Smooth muscle cell (in vitro differentiated cells): ENCODE measurements around the gene GFI1. TPM values are rescaled to one million over a fixed set of nuclear protein-coding genes. Genes with fewer than 3 reads are reported as not detected.

Experiments
- DNase-seq: peaks from one replicate; lab custom pipeline; 2025; ENCODE audit not compliant: unreplicated experiment; lab: John Stamatoyannopoulos, UW
- H2AFZ ChIP-seq: fragments of 200-600 bp; sonication (generic); 2 replicates; pipeline ENCODE4 v1.6.0; 2016; ENCODE audit warnings: antibody characterized with exemption, low read depth, mild to moderate bottlenecking
- H3F3A ChIP-seq: fragments of 200-600 bp; sonication (generic); 2 replicates; pipeline ENCODE4 v1.6.0; 2017; ENCODE audit warnings: antibody characterized with exemption, low read depth
- H3K27ac ChIP-seq: fragments of 200-600 bp; sonication (generic); 2 replicates; pipeline ENCODE4 v1.5.1; 2016; ENCODE audit warnings: low read depth, mild to moderate bottlenecking
- H3K27me3 ChIP-seq: fragments of 200-600 bp; sonication (generic); 2 replicates; pipeline ENCODE4 v1.6.1; 2016; ENCODE audit warnings: low read depth, mild to moderate bottlenecking
- H3K36me3 ChIP-seq: fragments of 200-600 bp; sonication (generic); 2 replicates; pipeline ENCODE4 v1.5.1; 2016; ENCODE audit warnings: low read depth
- H3K4me1 ChIP-seq: fragments of 200-600 bp; sonication (generic); 2 replicates; pipeline ENCODE4 v1.5.1; 2016; ENCODE audit warnings: low read depth
- H3K4me2 ChIP-seq: fragments of 200-600 bp; sonication (generic); 2 replicates; pipeline ENCODE4 v1.6.0; 2016; ENCODE audit warnings: mild to moderate bottlenecking
- H3K4me3 ChIP-seq: fragments of 200-600 bp; sonication (generic); 2 replicates; pipeline ENCODE4 v1.5.1; 2016; ENCODE audit warnings: mild to moderate bottlenecking
- H3K79me2 ChIP-seq: fragments of 200-600 bp; sonication (generic); 2 replicates; pipeline ENCODE4 v1.6.0; 2016; ENCODE audit warnings: low read depth, mild to moderate bottlenecking
- H3K9ac ChIP-seq: fragments of 200-600 bp; sonication (generic); 2 replicates; pipeline ENCODE4 v1.6.0; 2016; ENCODE audit warnings: low read depth
- H3K9me3 ChIP-seq: fragments of 200-600 bp; sonication (generic); replicated peaks from 2 replicates; pipeline ENCODE4 v1.5.1; 2016; ENCODE audit warnings: low read depth
- H4K20me1 ChIP-seq: fragments of 200-600 bp; sonication (generic); 2 replicates; pipeline ENCODE4 v1.6.0; 2016; ENCODE audit warnings: low read depth
- WGBS: methylation state at CpG from one replicate; pipeline ENCODE4 v1.1.7; 2016; ENCODE audit warnings: low lambda C conversion rate; 5-methylcytosine and 5-hydroxymethylcytosine counted together
- polyA plus RNA-seq: library from polyadenylated mRNA; unstranded; fragments of >200 nt; fragmentation: Nextera tagmentation; extraction: Ambion mirVana; gene quantifications from 2 replicates; pipeline ENCODE4 v1.2.1, GENCODE V29; 2016
- total RNA-seq: library from RNA; depleted of rRNA; stranded (reverse); fragments of >200 nt; gene quantifications from 2 replicates; pipeline ENCODE4 v1.2.3, GENCODE V29; 2014
- TF ChIP-seq, protein P1 (sequence below): fragments of 200-600 bp; sonication (generic); IDR thresholded peaks from 2 replicates; pipeline ENCODE4 v1.5.1; 2017; ENCODE audit warnings: borderline replicate concordance, mild to moderate bottlenecking, antibody characterized with exemption; ENCODE audit not compliant: insufficient read depth, poor library complexity, severe bottlenecking

The GFI1 gene
- total and polyA plus RNA-seq, 2 experiments from 2014 or later: 0.40 TPM; not detected in 1

DNA sequence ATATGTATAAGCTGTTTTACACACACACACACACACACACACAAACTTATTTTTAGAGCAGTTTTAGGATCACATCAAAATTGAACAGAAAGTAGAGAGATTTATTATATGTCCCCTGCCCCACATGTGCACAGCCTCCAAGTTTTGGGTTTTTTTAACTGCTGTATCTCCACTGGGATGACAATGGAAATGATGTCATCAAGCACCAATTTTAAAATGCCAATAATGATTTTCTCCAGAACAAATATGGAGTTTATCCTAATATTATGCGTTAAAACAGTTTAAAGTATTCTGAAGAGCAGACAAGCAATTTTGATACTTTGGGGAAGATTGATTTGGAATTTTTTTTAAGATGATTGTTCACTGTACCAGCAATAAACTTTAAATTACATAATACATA lies 56.7 kb downstream of the GFI1 start:
- no peaks in the 10 kb centered on the region for H3F3A ChIP-seq
- no peak for DNase-seq
- no peak overlapping the region for H3K9ac ChIP-seq
- TF ChIP-seq, protein P1, sequence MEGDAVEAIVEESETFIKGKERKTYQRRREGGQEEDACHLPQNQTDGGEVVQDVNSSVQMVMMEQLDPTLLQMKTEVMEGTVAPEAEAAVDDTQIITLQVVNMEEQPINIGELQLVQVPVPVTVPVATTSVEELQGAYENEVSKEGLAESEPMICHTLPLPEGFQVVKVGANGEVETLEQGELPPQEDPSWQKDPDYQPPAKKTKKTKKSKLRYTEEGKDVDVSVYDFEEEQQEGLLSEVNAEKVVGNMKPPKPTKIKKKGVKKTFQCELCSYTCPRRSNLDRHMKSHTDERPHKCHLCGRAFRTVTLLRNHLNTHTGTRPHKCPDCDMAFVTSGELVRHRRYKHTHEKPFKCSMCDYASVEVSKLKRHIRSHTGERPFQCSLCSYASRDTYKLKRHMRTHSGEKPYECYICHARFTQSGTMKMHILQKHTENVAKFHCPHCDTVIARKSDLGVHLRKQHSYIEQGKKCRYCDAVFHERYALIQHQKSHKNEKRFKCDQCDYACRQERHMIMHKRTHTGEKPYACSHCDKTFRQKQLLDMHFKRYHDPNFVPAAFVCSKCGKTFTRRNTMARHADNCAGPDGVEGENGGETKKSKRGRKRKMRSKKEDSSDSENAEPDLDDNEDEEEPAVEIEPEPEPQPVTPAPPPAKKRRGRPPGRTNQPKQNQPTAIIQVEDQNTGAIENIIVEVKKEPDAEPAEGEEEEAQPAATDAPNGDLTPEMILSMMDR: no peak
- no peak overlapping the region for H2AFZ ChIP-seq
- no peaks in the 10 kb centered on the region for H3K27me3 ChIP-seq
- H3K4me3 ChIP-seq: no peak overlapping the region
- no peak overlapping the region for H3K27ac ChIP-seq
- H3K79me2 ChIP-seq: no peaks in the 10 kb centered on the region
- no peaks in the 10 kb centered on the region for H3K4me1 ChIP-seq
- no peaks in the 10 kb centered on the region for H3K9me3 ChIP-seq
- H3K4me2 ChIP-seq: no peak overlapping the region
- H4K20me1 ChIP-seq: no peaks in the 10 kb centered on the region
- 90% methylated on average over 1 of the region's 1 CpG for WGBS
- H3K36me3 ChIP-seq: no peaks in the 10 kb centered on the region

DNA sequence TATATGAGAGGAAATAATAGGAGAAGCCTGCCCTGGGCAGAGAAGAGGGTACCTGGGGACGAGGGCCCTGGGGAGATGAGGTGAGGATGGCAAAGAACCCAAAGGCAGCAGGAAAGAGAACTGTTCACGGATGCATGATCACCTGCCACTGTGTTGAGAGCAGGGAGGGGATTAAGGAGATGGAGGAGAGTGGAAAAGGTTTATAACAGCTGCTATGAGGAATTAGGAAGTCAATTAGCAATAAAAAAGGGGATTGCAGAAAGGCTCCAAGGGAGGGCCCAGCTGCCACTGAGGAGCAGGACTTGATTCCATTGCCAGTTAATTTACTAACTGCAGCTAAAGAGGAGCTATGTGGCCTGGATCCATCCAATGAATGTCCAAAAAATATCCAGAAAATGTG lies 61.1 kb downstream of the GFI1 start:
- Histone ChIP-seq H3K9ac (no peak overlapping the region), H3F3A (no peaks in the 10 kb centered on the region), H4K20me1 (no peaks in the 10 kb centered on the region), H3K27me3 (no peaks in the 10 kb centered on the region), H3K4me1 (no peaks in the 10 kb centered on the region), H3K4me2 (no peak overlapping the region), H3K27ac (no peak overlapping the region), H3K36me3 (no peaks in the 10 kb centered on the region), H3K4me3 (no peak overlapping the region), H2AFZ (no peak overlapping the region), H3K9me3 (no peaks in the 10 kb centered on the region), H3K79me2 (no peaks in the 10 kb centered on the region)
- no peak for DNase-seq
- TF ChIP-seq, protein P1: no peak
- WGBS: 61% methylated on average over 2 of the region's 2 CpGs

Other genes with a start within 250 kb of the GFI1 start
- gene GLMN, start 187.9 kb downstream of the GFI1 start, total RNA-seq: 14.6 and 26.9 TPM in 2 replicates
- 10.8 and 11.4 TPM in 2 replicates for gene GLMN, start 187.9 kb downstream of the GFI1 start, polyA plus RNA-seq
- gene RPAP2, start 187.9 kb downstream of the GFI1 start, total RNA-seq: 32.4 and 34.2 TPM in 2 replicates
- 13.0 and 18.8 TPM in 2 replicates for gene RPAP2, start 187.9 kb downstream of the GFI1 start, polyA plus RNA-seq